Lung (tissue), 12 donors: ENCODE measurements around the gene CHRD. TPM values are rescaled to one million over a fixed set of nuclear protein-coding genes. Genes with fewer than 3 reads are reported as not detected.
A peak's percentile ranks its signal among the peaks of the same experiment; 100 is the strongest.

ENCODE experiments used
- ATAC-seq: fragments of 200-7000 bp; cut with Tn5 transposase; one replicate; pipeline ENCODE4 v1.9.1; 2020; ENCODE audit warnings: moderate number of reproducible peaks; ENCODE audit not compliant: insufficient read depth, low FRiP score
- DNase-seq, 3 donors: peaks; one replicate each; pipeline ENCODE4 v3.0.0-alpha.2; 2013 to 2017
- H3K27ac ChIP-seq, 2 donors: one replicate each; pipeline ENCODE4 v1.5.1; 2013; ENCODE audit warnings: mild to moderate bottlenecking in 2 of 2, moderate library complexity in 2 of 2, control low read depth in 1 of 2, inconsistent platforms in 1 of 2, low read depth in 1 of 2, low read length in 1 of 2
- H3K27me3 ChIP-seq, 3 donors: one replicate each; pipeline ENCODE4 v1.5.1; 2013; ENCODE audit warnings: low read length in 2 of 3; ENCODE audit not compliant: control insufficient read depth in 3 of 3, insufficient read depth in 3 of 3
- H3K36me3 ChIP-seq, 4 donors: one replicate each; pipeline ENCODE4 v1.5.1; 2013; ENCODE audit warnings: low read length in 4 of 4, mild to moderate bottlenecking in 1 of 4, moderate library complexity in 1 of 4; ENCODE audit not compliant: control insufficient read depth in 4 of 4, insufficient read depth in 4 of 4
- H3K4me1 ChIP-seq, 5 donors: one replicate each; pipeline ENCODE4 v1.5.1; 2013; ENCODE audit warnings: low read length in 5 of 5, mild to moderate bottlenecking in 2 of 5, moderate library complexity in 1 of 5; ENCODE audit not compliant: control insufficient read depth in 5 of 5, insufficient read depth in 5 of 5
- H3K4me3 ChIP-seq: one replicate; pipeline ENCODE4 v1.5.1; 2013; ENCODE audit warnings: mild to moderate bottlenecking, control low read depth, moderate library complexity
- H3K9ac ChIP-seq, 2 donors: one replicate each; pipeline ENCODE4 v1.5.1; 2013; ENCODE audit warnings: low read length in 2 of 2, control low read depth in 1 of 2; ENCODE audit not compliant: insufficient read depth in 1 of 2
- H3K9me3 ChIP-seq, 4 donors: one replicate each; pipeline ENCODE4 v1.5.1; 2013; ENCODE audit warnings: low read length in 3 of 4, mild to moderate bottlenecking in 1 of 4, moderate library complexity in 1 of 4; ENCODE audit not compliant: control insufficient read depth in 4 of 4, insufficient read depth in 3 of 4
- CTCF ChIP-seq: IDR thresholded peaks from 2 replicates; pipeline ENCODE4 v1.5.1; 2012; ENCODE audit warnings: mild to moderate bottlenecking; ENCODE audit errors: control extremely low read depth, extremely low read depth
- WGBS, 2 donors: extraction: QIAGEN DNeasy Blood & Tissue Kit; methylation state at CpG; one replicate each; pipeline ENCODE4 v1.1.7; 2013; 5-methylcytosine and 5-hydroxymethylcytosine counted together
- polyA plus RNA-seq, 2 donors: library from polyadenylated mRNA; stranded (reverse); fragments of 200-250 nt; gene quantifications; one replicate each; pipeline ENCODE4 v1.2.1, GENCODE V29; 2013
- total RNA-seq, 2 donors: library from RNA; depleted of rRNA in 1 of 2; stranded (reverse); fragments of >200 nt in 1 of 2; gene quantifications; one replicate each; pipeline ENCODE4 v1.2.1, GENCODE V29; 2014 to 2021
- donor health status: control.
- donor health status: control.
- donor health status: Bipolar disorder and iron deficiency.
- donor health status: healthy.
- donor health status: DM: yes; HTN: yes; CAD: no.

Gene CHRD
- total and polyA plus RNA-seq, 4 donors = 4.2 to 16.7 (median 5.8) TPM

- Histone ChIP-seq H3K4me1 (peaks cover 3 to 36% (median 8%) of the 10 kb centered on the region in 5 donors), H3K27me3 (no peaks in the 10 kb centered on the region), H3K36me3 (peaks cover 6 to 23% (median 13%) of the 10 kb centered on the region in 4 donors), H3K9ac (no peak overlapping the region), H3K9me3 (no peaks in the 10 kb centered on the region), H3K4me3 (no peak overlapping the region), H3K27ac (peak overlapping the region in 1 of 2 donors; percentile 15)
- ATAC-seq = peak; percentile 64
- WGBS, 2 donors = 78 to 88% methylated on average over 7 of the region's 7 CpGs
- no peak for TF ChIP-seq CTCF
- no peak for DNase-seq
These were observed 37.9 kb upstream of the CHRD start for GRCh38 chr3:184341925-184342324.

- no peak overlapping the region for H3K9ac ChIP-seq
- no peak for TF ChIP-seq CTCF
- DNase-seq (no peak), ATAC-seq (no peak)
- no peaks in the 10 kb centered on the region for H3K9me3 ChIP-seq
- H3K36me3 ChIP-seq = peaks cover 6 to 23% (median 14%) of the 10 kb centered on the region in 4 donors
- peaks cover under 1 to 36% (median 9%) of the 10 kb centered on the region in 5 donors for H3K4me1 ChIP-seq
- WGBS, 2 donors = 84 to 89% methylated on average over 5 of the region's 5 CpGs
- H3K27ac ChIP-seq = no peak overlapping the region
- no peak overlapping the region for H3K4me3 ChIP-seq
- H3K27me3 ChIP-seq = no peaks in the 10 kb centered on the region
These were observed 36.5 kb upstream of the CHRD start for GRCh38 chr3:184343200-184343876.

- H3K9me3 ChIP-seq = no peaks in the 10 kb centered on the region
- DNase-seq = no peak
- no peak for ATAC-seq
- peaks cover 6 to 23% (median 14%) of the 10 kb centered on the region in 4 donors for H3K36me3 ChIP-seq
- TF ChIP-seq CTCF = no peak
- H3K9ac ChIP-seq = no peak overlapping the region
- WGBS, 2 donors = 90% methylated on average over 23 to 24 of the region's 24 CpGs
- no peaks in the 10 kb centered on the region for H3K27me3 ChIP-seq
- H3K4me3 ChIP-seq = no peak overlapping the region
- no peak overlapping the region for H3K27ac ChIP-seq
- H3K4me1 ChIP-seq = peaks cover 0 to 32% (median 7%) of the 10 kb centered on the region in 5 donors
These were observed 35.1 kb upstream of the CHRD start for GRCh38 chr3:184344579-184345316.
